CD4-positive, CD25-positive, alpha-beta regulatory T cell (primary cell): ENCODE data around the gene SLC25A23. TPM values are rescaled to one million over a fixed set of nuclear protein-coding genes. Genes with fewer than 3 reads are reported as not detected.

ENCODE experiments used
- ATAC-seq, 2 donors: fragments of 150-1000 bp; cut with Tn5 transposase; one replicate each; pipeline ENCODE4 v1.10.0; 2021; ENCODE audit warnings: low read depth in 2 of 2, moderate number of reproducible peaks in 2 of 2, moderate library complexity in 1 of 2
- DNase-seq, 3 donors: peaks; one replicate each; pipeline versions ENCODE4 v3.0.0 to v3.0.0-alpha.2; 2012 to 2022; ENCODE audit warnings: mixed read lengths in 1 of 3
- H3K27ac ChIP-seq: one replicate; pipeline ENCODE4 v1.7.0; 2013; ENCODE audit warnings: mild to moderate bottlenecking, low read length; ENCODE audit not compliant: insufficient read depth, poor library complexity, severe bottlenecking
- H3K27me3 ChIP-seq: one replicate; pipeline ENCODE4 v1.7.0; 2013; ENCODE audit warnings: low read length; ENCODE audit not compliant: control insufficient read depth, insufficient read depth
- H3K36me3 ChIP-seq: one replicate; pipeline ENCODE4 v1.7.0; 2013; ENCODE audit warnings: mild to moderate bottlenecking, low read length, moderate library complexity; ENCODE audit not compliant: control insufficient read depth, insufficient read depth
- H3K4me1 ChIP-seq: 2 replicates; pipeline ENCODE4 v1.7.0; 2013; ENCODE audit warnings: mild to moderate bottlenecking, low read length; ENCODE audit not compliant: insufficient read depth, control insufficient read depth, poor library complexity, severe bottlenecking
- H3K4me3 ChIP-seq: one replicate; pipeline ENCODE4 v1.7.0; 2013; ENCODE audit warnings: low read depth, mild to moderate bottlenecking, low read length, moderate library complexity
- H3K9me3 ChIP-seq, 2 experiments: 1 replicate in 1 of 2; 2 replicates in 1 of 2; pipeline ENCODE4 v1.7.0; 2013; ENCODE audit warnings: low read length in 2 of 2, mild to moderate bottlenecking in 1 of 2, moderate library complexity in 1 of 2; ENCODE audit not compliant: control insufficient read depth in 2 of 2
- H3K27ac Mint-ChIP-seq, 3 donors: one replicate each; pipeline ENCODE4 v1.8.0; 2020 to 2022; ENCODE audit warnings: mild to moderate bottlenecking in 3 of 3, mixed read lengths in 3 of 3, moderate library complexity in 2 of 3
- H3K27me3 Mint-ChIP-seq: one replicate; pipeline ENCODE4 v1.8.0; 2022; ENCODE audit warnings: mild to moderate bottlenecking, mixed read lengths
- H3K36me3 Mint-ChIP-seq: one replicate; pipeline ENCODE4 v1.8.0; 2020; ENCODE audit warnings: mixed read lengths
- H3K4me1 Mint-ChIP-seq, 4 donors: one replicate each; pipeline ENCODE4 v1.8.0; 2020 to 2022; ENCODE audit warnings: mixed read lengths in 4 of 4, mild to moderate bottlenecking in 1 of 4
- H3K4me3 Mint-ChIP-seq, 4 donors: one replicate each; pipeline ENCODE4 v1.8.0; 2020 to 2022; ENCODE audit warnings: mild to moderate bottlenecking in 4 of 4, mixed read lengths in 4 of 4, moderate library complexity in 3 of 4
- H3K9me3 Mint-ChIP-seq, 7 donors: one replicate each; pipeline ENCODE4 v1.8.0; 2020 to 2022; ENCODE audit warnings: mixed read lengths in 7 of 7, mild to moderate bottlenecking in 3 of 7, moderate library complexity in 2 of 7
- polyA plus RNA-seq, 4 donors: library from polyadenylated mRNA; unstranded; fragments of 300-500 nt; fragmentation: Illumina TruSeq; gene quantifications; one replicate each; pipeline ENCODE4 v1.2.3, GENCODE V29; 2021
- total RNA-seq: library from RNA; stranded (reverse); gene quantifications from one replicate; pipeline ENCODE4 v1.2.3, GENCODE V29; 2022

The SLC25A23 gene
- total and polyA plus RNA-seq, 5 donors from 2014 or later: 6.6 to 14.7 (median 10.9) TPM

GRCh38 chr19:6393074-6393982, 66.3 kb downstream of the SLC25A23 start, which contains the start of gene GTF2F1:
Gene GTF2F1, minus strand, starts transcription at chr19:6393164. Its CDS starts 169 bp downstream, at chr19:6392995.
- peak within 1 kb of the TSS; percentile 97 to 99 (median 98) for H3K27ac Mint-ChIP-seq
- peak; percentile 91 to 94 (median 91) for DNase-seq
- peaks cover 7% of the 10 kb centered on the region for H3K36me3 ChIP-seq
- H3K36me3 Mint-ChIP-seq: peaks cover 5% of the 10 kb centered on the region
- peaks cover 16% of the 10 kb centered on the region for H3K4me1 ChIP-seq
- H3K27ac ChIP-seq: peak within 1 kb of the TSS; percentile 97
- no peaks in the 10 kb centered on the region for H3K27me3 ChIP-seq
- peak; percentile 87 to 88 for ATAC-seq
- no peaks in the 10 kb centered on the region for H3K9me3 ChIP-seq
- H3K4me3 Mint-ChIP-seq: peak within 1 kb of the TSS; percentile 96 to 97 (median 96)
- peaks cover 4 to 31% (median 19%) of the 10 kb centered on the region in 4 donors for H3K4me1 Mint-ChIP-seq
- peaks cover 10% of the 10 kb centered on the region for H3K27me3 Mint-ChIP-seq
- peak within 1 kb of the TSS; percentile 83 for H3K4me3 ChIP-seq
- peaks cover 0 to 2% (median 0%) of the 10 kb centered on the region in 7 donors for H3K9me3 Mint-ChIP-seq

GRCh38 chr19:6392221-6393073, 67.1 kb downstream of the SLC25A23 start:
- peaks cover 16% of the 10 kb centered on the region for H3K4me1 ChIP-seq
- Mint-ChIP-seq H3K4me1 (peaks cover 4 to 33% (median 19%) of the 10 kb centered on the region in 4 donors), H3K27ac (peak overlapping the region; percentile 97 to 99 (median 98)), H3K4me3 (peak overlapping the region; percentile 96 to 97 (median 96)), H3K9me3 (peaks cover 0 to 2% (median 0%) of the 10 kb centered on the region in 7 donors), H3K36me3 (peaks cover 7% of the 10 kb centered on the region), H3K27me3 (peaks cover 10% of the 10 kb centered on the region)
- DNase-seq (no peak), ATAC-seq (no peak)
- H3K27ac ChIP-seq: peak overlapping the region; percentile 97
- no peaks in the 10 kb centered on the region for H3K27me3 ChIP-seq
- peak overlapping the region; percentile 83 for H3K4me3 ChIP-seq
- peaks cover 11% of the 10 kb centered on the region for H3K36me3 ChIP-seq
- H3K9me3 ChIP-seq: no peaks in the 10 kb centered on the region

Other genes with a start within 250 kb of the SLC25A23 start
- gene MLLT1, start 179.8 kb downstream of the SLC25A23 start, total RNA-seq: 35.6 TPM
- under 1 TPM; 0.45 to 0.79 (median 0.58) TPM for gene MLLT1, start 179.8 kb downstream of the SLC25A23 start, polyA plus RNA-seq
- 0.54 TPM for gene ACER1, start 126.2 kb downstream of the SLC25A23 start, total RNA-seq
- 1 to 10 TPM in 2 of 4 donors, under 1 TPM in 2; 0.57 to 3.4 (median 1.3) TPM for gene ACER1, start 126.2 kb downstream of the SLC25A23 start, polyA plus RNA-seq
- 75.1 TPM for gene CLPP, start 98.3 kb downstream of the SLC25A23 start, total RNA-seq
- gene CLPP, start 98.3 kb downstream of the SLC25A23 start, polyA plus RNA-seq: 100 to 1,000 TPM; 144 to 209 (median 189) TPM
- 47.4 TPM for gene ALKBH7, start 87.0 kb downstream of the SLC25A23 start, total RNA-seq
- gene ALKBH7, start 87.0 kb downstream of the SLC25A23 start, polyA plus RNA-seq: 100 to 1,000 TPM in 1 of 4 donors, 10 to 100 TPM in 3; 89.1 to 102 (median 94.4) TPM
- 1.0 TPM for gene PSPN, start 83.9 kb downstream of the SLC25A23 start, total RNA-seq
- gene PSPN, start 83.9 kb downstream of the SLC25A23 start, polyA plus RNA-seq: under 1 TPM; 0.41 to 0.90 (median 0.65) TPM
- 53.4 TPM for gene GTF2F1, start 66.6 kb downstream of the SLC25A23 start, total RNA-seq
- 10 to 100 TPM; 16.0 to 19.7 (median 17.5) TPM for gene GTF2F1, start 66.6 kb downstream of the SLC25A23 start, polyA plus RNA-seq
- gene KHSRP, start 35.0 kb downstream of the SLC25A23 start, total RNA-seq: 156 TPM
- 10 to 100 TPM in 3 of 4 donors, 1 to 10 TPM in 1; 9.1 to 20.3 (median 11.4) TPM for gene KHSRP, start 35.0 kb downstream of the SLC25A23 start, polyA plus RNA-seq
- 0.42 TPM for gene SLC25A41, start 26.0 kb downstream of the SLC25A23 start, total RNA-seq
- gene SLC25A41, start 26.0 kb downstream of the SLC25A23 start, polyA plus RNA-seq: under 1 TPM in 1 of 4 donors, not detected in 3; 0.24 TPM
- gene CRB3, start 4.5 kb upstream of the SLC25A23 start, total RNA-seq: 1.6 TPM
- gene CRB3, start 4.5 kb upstream of the SLC25A23 start, polyA plus RNA-seq: 1 to 10 TPM; 2.6 to 5.8 (median 3.7) TPM
- gene DENND1C, start 22.0 kb upstream of the SLC25A23 start, total RNA-seq: 125 TPM
- 10 to 100 TPM; 36.9 to 42.4 (median 41.4) TPM for gene DENND1C, start 22.0 kb upstream of the SLC25A23 start, polyA plus RNA-seq
- gene TUBB4A, start 42.5 kb upstream of the SLC25A23 start, total RNA-seq: 1.3 TPM
- gene TUBB4A, start 42.5 kb upstream of the SLC25A23 start, polyA plus RNA-seq: 1 to 10 TPM in 1 of 4 donors, under 1 TPM in 1, not detected in 2; 0.36 to 1.0 TPM
- gene TNFSF9, start 71.2 kb upstream of the SLC25A23 start, total RNA-seq: 4.5 TPM
- gene TNFSF9, start 71.2 kb upstream of the SLC25A23 start, polyA plus RNA-seq: 1 to 10 TPM in 1 of 4 donors, under 1 TPM in 3; 0.38 to 2.6 (median 0.50) TPM
- gene CD70, start 131.4 kb upstream of the SLC25A23 start, total RNA-seq: 24.3 TPM
- gene CD70, start 131.4 kb upstream of the SLC25A23 start, polyA plus RNA-seq: 10 to 100 TPM; 10.0 to 27.2 (median 17.7) TPM
- 8.4 TPM for gene TNFSF14, start 210.4 kb upstream of the SLC25A23 start, total RNA-seq
- 1 to 10 TPM; 2.6 to 8.9 (median 5.4) TPM for gene TNFSF14, start 210.4 kb upstream of the SLC25A23 start, polyA plus RNA-seq